Chondrocyte (in vitro differentiated cells): ENCODE results near the gene MYRIP. TPM values are rescaled to one million over a fixed set of nuclear protein-coding genes. Genes with fewer than 3 reads are reported as not detected.

Experiments used
- DNase-seq: peaks from one replicate; pipeline ENCODE4 v3.0.0; 2021; ENCODE audit warnings: mixed read lengths, low spot score
- H3K27ac Mint-ChIP-seq: one replicate; pipeline ENCODE4 v1.8.0; 2021; ENCODE audit warnings: mild to moderate bottlenecking, moderate library complexity, mixed read lengths; ENCODE audit not compliant: unreplicated experiment
- H3K27me3 Mint-ChIP-seq: 2 replicates; pipeline ENCODE4 v1.8.0; 2021; ENCODE audit warnings: low read depth, mixed read lengths
- H3K36me3 Mint-ChIP-seq: 2 replicates; pipeline ENCODE4 v1.8.0; 2021; ENCODE audit warnings: low read depth, mixed read lengths
- H3K4me1 Mint-ChIP-seq: 2 replicates; pipeline ENCODE4 v1.8.0; 2021; ENCODE audit warnings: low read depth, mild to moderate bottlenecking, mixed read lengths
- H3K4me3 Mint-ChIP-seq: one replicate; pipeline ENCODE4 v1.8.0; 2021; ENCODE audit warnings: mild to moderate bottlenecking, moderate library complexity, mixed read lengths; ENCODE audit not compliant: unreplicated experiment
- H3K9me3 Mint-ChIP-seq: 2 replicates; pipeline ENCODE4 v1.8.0; 2021; ENCODE audit warnings: low read depth, mixed read lengths
- CTCF ChIP-seq: fragments of 200-600 bp; sonication (generic); IDR thresholded peaks from 2 replicates; pipeline ENCODE4 v1.5.0; 2021; ENCODE audit warnings: antibody characterized with exemption, mild to moderate bottlenecking, moderate library complexity
- total RNA-seq: library from RNA; stranded (reverse); gene quantifications from 3 replicates; pipeline ENCODE4 v1.2.1, GENCODE V29; 2021

MYRIP gene
- total RNA-seq, 1 donor from 2014 or later = 0.12 TPM

GRCh38 chr3:39781632-39782031 is 27.8 kb upstream of the MYRIP start:
- Mint-ChIP-seq H3K27me3 (peaks cover 18% of the 10 kb centered on the region), H3K9me3 (peaks cover 15% of the 10 kb centered on the region), H3K4me3 (no peak overlapping the region), H3K36me3 (no peaks in the 10 kb centered on the region), H3K27ac (no peak overlapping the region), H3K4me1 (no peaks in the 10 kb centered on the region)
- no peak for TF ChIP-seq CTCF
- DNase-seq = no peak

GRCh38 chr3:39783680-39784079 is 25.7 kb upstream of the MYRIP start:
- DNase-seq = no peak
- Mint-ChIP-seq H3K4me1 (no peaks in the 10 kb centered on the region), H3K27me3 (peaks cover 18% of the 10 kb centered on the region), H3K36me3 (no peaks in the 10 kb centered on the region), H3K4me3 (no peak overlapping the region), H3K27ac (no peak overlapping the region), H3K9me3 (no peaks in the 10 kb centered on the region)
- no peak for TF ChIP-seq CTCF

GRCh38 chr3:39784922-39785321 is 24.5 kb upstream of the MYRIP start:
- DNase-seq = no peak
- no peaks in the 10 kb centered on the region for H3K9me3 Mint-ChIP-seq
- H3K27me3 Mint-ChIP-seq = peaks cover 20% of the 10 kb centered on the region
- H3K4me3 Mint-ChIP-seq = no peak overlapping the region
- TF ChIP-seq CTCF = no peak
- H3K27ac Mint-ChIP-seq = no peak overlapping the region
- no peaks in the 10 kb centered on the region for H3K36me3 Mint-ChIP-seq
- no peaks in the 10 kb centered on the region for H3K4me1 Mint-ChIP-seq

GRCh38 chr3:39788128-39788883 is 21.1 kb upstream of the MYRIP start:
- Mint-ChIP-seq H3K4me1 (no peaks in the 10 kb centered on the region), H3K27me3 (peaks cover 4% of the 10 kb centered on the region), H3K4me3 (no peak overlapping the region), H3K9me3 (no peaks in the 10 kb centered on the region), H3K36me3 (no peaks in the 10 kb centered on the region), H3K27ac (no peak overlapping the region)
- DNase-seq = no peak
- no peak for TF ChIP-seq CTCF

- no peak overlapping the region for H3K27ac Mint-ChIP-seq
- peaks cover 8% of the 10 kb centered on the region for H3K27me3 Mint-ChIP-seq
- no peaks in the 10 kb centered on the region for H3K9me3 Mint-ChIP-seq
- H3K4me1 Mint-ChIP-seq = no peaks in the 10 kb centered on the region
- H3K36me3 Mint-ChIP-seq = no peaks in the 10 kb centered on the region
- DNase-seq = no peak
- no peak overlapping the region for H3K4me3 Mint-ChIP-seq
- TF ChIP-seq CTCF = no peak
These were observed 17.8 kb upstream of the MYRIP start for GRCh38 chr3:39791603-39792002.
